HUES48 (cell line): Measurements from ENCODE around the gene TMEM132C.

Experiments used
- H3K27ac ChIP-seq: one replicate; pipeline ENCODE4 v1.7.0; 2013; ENCODE audit warnings: low read depth, low read length, inconsistent platforms
- H3K27me3 ChIP-seq: 2 replicates; pipeline ENCODE4 v1.6.1; 2013; ENCODE audit warnings: mild to moderate bottlenecking, low read length; ENCODE audit not compliant: control insufficient read depth, insufficient read depth
- H3K36me3 ChIP-seq: 2 replicates; pipeline ENCODE4 v1.6.1; 2013; ENCODE audit warnings: low read length; ENCODE audit not compliant: control insufficient read depth, insufficient read depth
- H3K4me1 ChIP-seq: 2 replicates; pipeline ENCODE4 v1.6.1; 2013; ENCODE audit warnings: mild to moderate bottlenecking, low read length; ENCODE audit not compliant: control insufficient read depth, insufficient read depth
- H3K4me3 ChIP-seq: 2 replicates; pipeline ENCODE4 v1.5.1; 2013; ENCODE audit warnings: mild to moderate bottlenecking, low read depth, low read length
- H3K9ac ChIP-seq: 2 replicates; pipeline ENCODE4 v1.6.1; 2013; ENCODE audit warnings: mild to moderate bottlenecking, low read depth, low read length, moderate library complexity
- H3K9me3 ChIP-seq: 2 replicates; pipeline ENCODE4 v1.6.1; 2013; ENCODE audit warnings: low read length; ENCODE audit not compliant: control insufficient read depth, insufficient read depth

Gene TMEM132C

DNA sequence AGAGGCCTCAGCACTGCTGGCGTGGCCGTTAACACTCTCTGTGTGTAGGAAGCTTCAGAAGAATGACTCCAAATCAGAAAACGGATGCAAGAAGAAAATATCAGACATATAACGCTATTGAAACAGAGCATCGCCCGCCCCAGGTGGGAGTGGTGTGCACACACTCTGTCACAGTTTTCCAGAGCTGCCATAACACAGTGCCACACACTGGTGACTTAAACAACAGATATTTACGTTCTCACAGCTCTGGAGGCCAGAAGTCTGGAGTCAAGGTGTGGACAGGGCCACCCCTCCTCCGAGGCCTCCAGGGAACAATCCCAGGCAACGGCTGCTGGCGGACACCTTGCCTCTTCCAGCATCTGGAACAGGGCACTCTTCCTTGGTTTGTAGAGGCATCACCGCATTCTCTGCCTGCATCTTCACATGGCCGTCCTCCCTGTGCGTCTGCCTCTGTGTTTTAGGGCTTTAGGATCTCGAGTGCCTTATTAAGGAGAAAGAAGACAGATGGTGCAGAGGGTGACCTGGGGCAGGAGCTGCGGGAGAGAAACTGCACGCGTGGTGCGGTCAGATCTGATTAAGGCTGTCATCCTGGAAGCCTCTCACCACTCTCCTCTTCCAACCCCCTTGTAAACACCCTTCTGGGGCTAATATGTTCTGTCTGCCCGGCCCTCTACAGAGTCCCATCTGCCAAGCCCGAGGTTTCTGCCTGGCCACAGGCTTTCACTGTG, 415.7 kb downstream of the TMEM132C start:
- H3K36me3 ChIP-seq = no peaks in the 10 kb centered on the region

DNA sequence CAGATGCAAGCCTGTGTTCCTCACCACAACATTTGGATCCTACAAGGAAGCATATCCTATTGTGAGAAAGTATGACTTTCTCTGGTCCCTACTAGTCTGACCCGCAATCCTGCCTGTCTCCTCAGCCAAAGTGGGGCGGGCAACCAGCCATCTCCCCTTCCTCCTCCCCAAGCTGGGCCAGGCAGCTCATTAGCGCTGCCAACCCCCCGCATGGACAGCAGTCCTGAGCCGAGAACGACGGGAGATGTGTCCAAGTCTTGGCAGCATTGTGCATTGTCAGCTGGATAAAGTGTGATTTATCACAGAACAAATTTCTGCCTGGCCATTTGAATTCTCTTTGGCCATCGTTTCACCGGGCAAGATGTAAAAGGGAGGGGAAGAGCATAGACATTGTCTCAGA, 417.4 kb downstream of the TMEM132C start:
- Histone ChIP-seq H3K27ac (no peak overlapping the region), H3K9me3 (no peaks in the 10 kb centered on the region), H3K36me3 (no peaks in the 10 kb centered on the region)

More for the DNA sequence above, 415.7 kb downstream of the TMEM132C start:
- H3K27ac ChIP-seq = no peak overlapping the region
- H3K27me3 ChIP-seq = no peaks in the 10 kb centered on the region
- H3K4me3 ChIP-seq = no peak overlapping the region
- no peaks in the 10 kb centered on the region for H3K4me1 ChIP-seq
- H3K9me3 ChIP-seq = no peaks in the 10 kb centered on the region
- H3K9ac ChIP-seq = no peak overlapping the region

DNA sequence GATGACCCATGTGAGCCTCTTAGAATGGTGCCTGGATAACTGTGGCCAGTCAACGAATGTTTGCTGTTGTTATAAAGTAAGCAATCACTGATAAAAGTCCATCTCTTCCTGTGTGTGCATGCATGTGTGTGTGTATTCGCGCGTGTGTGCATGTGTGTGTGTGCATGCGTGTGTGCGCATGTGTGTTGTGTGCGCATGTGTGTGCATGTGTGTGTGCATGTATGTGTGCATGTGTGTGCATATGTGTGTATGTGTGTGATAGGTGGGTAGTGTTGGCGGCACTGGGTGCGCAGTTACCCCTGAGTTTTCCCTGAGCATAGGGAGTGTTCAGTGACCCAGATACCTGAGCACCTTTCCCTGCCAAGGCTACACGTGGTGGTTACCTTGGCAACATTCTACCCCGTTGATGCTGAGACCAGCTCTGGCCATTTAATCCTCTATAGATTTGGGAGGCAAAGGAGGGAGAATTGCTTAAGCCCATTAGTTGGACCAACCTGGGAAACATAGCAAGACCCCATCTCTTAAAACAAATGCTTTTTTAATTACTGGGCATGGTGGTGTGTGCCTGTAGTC, 419.0 kb downstream of the TMEM132C start:
- no peaks in the 10 kb centered on the region for H3K4me1 ChIP-seq
- no peak overlapping the region for H3K27ac ChIP-seq
- H3K9ac ChIP-seq = no peak overlapping the region
- H3K4me3 ChIP-seq = no peak overlapping the region
- no peaks in the 10 kb centered on the region for H3K9me3 ChIP-seq
- H3K27me3 ChIP-seq = no peaks in the 10 kb centered on the region
- no peaks in the 10 kb centered on the region for H3K36me3 ChIP-seq

More for the DNA sequence above, 417.4 kb downstream of the TMEM132C start:
- no peak overlapping the region for H3K4me3 ChIP-seq
- H3K9ac ChIP-seq = no peak overlapping the region
- H3K27me3 ChIP-seq = no peaks in the 10 kb centered on the region
- no peaks in the 10 kb centered on the region for H3K4me1 ChIP-seq

DNA sequence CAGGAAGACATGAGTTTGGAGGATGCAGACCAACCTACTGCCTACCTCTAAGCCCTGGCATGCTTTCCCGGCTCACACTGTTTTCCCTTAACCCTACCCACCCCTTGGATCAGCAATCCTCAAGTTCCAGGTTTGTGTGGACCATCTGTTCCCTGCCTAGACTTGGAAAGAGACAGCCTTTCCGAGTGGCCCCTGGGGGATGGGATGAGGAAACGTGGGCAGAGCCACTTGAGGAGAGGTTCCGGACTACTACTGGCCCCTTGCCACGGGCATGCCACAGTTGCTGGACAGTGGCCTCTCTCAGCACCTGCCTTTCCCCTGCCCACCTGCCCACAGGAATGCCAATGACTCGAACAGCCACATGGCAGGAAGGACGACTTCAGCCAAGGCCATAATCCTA, 420.9 kb downstream of the TMEM132C start:
- no peaks in the 10 kb centered on the region for H3K4me1 ChIP-seq
- H3K9ac ChIP-seq = no peak overlapping the region
- H3K4me3 ChIP-seq = no peak overlapping the region
- H3K36me3 ChIP-seq = no peaks in the 10 kb centered on the region
- no peaks in the 10 kb centered on the region for H3K27me3 ChIP-seq
- H3K27ac ChIP-seq = no peak overlapping the region
- no peaks in the 10 kb centered on the region for H3K9me3 ChIP-seq

- no peaks in the 10 kb centered on the region for H3K9me3 ChIP-seq
- H3K27ac ChIP-seq = no peak overlapping the region
- no peak overlapping the region for H3K9ac ChIP-seq
- H3K4me1 ChIP-seq = no peaks in the 10 kb centered on the region
- no peak overlapping the region for H3K4me3 ChIP-seq
- H3K27me3 ChIP-seq = no peaks in the 10 kb centered on the region
- no peaks in the 10 kb centered on the region for H3K36me3 ChIP-seq
Observed at GRCh38 chr12:128690641-128691040, 423.7 kb downstream of the TMEM132C start.

DNA sequence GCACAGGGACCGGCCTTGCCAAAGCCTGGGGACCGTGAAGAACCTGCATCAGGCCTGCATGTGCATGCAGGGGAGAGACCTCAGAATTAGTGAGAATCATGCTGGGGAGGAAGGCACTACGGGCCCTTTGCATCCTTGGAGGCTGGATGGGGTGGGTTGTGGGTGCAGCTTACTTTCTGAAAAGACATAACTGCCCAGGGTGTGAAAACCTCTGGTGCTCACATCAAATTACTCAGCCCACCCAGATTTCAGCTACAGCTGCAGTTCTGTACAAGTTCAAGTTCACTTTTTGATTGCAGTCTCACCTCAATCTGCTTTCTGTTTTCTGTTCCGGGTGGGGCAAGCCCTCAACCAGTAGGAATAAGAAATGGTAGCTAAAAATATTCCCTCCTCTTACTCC, 426.1 kb downstream of the TMEM132C start:
- H3K4me1 ChIP-seq = no peaks in the 10 kb centered on the region
- no peak overlapping the region for H3K9ac ChIP-seq
- no peaks in the 10 kb centered on the region for H3K36me3 ChIP-seq
- H3K4me3 ChIP-seq = no peak overlapping the region
- H3K9me3 ChIP-seq = no peaks in the 10 kb centered on the region
- H3K27me3 ChIP-seq = no peaks in the 10 kb centered on the region
- no peak overlapping the region for H3K27ac ChIP-seq

GRCh38 chr12:128693771-128694170, 426.8 kb downstream of the TMEM132C start:
- Histone ChIP-seq H3K9me3 (no peaks in the 10 kb centered on the region), H3K36me3 (no peaks in the 10 kb centered on the region), H3K9ac (no peak overlapping the region), H3K27ac (no peak overlapping the region), H3K4me3 (no peak overlapping the region), H3K4me1 (no peaks in the 10 kb centered on the region), H3K27me3 (no peaks in the 10 kb centered on the region)

DNA sequence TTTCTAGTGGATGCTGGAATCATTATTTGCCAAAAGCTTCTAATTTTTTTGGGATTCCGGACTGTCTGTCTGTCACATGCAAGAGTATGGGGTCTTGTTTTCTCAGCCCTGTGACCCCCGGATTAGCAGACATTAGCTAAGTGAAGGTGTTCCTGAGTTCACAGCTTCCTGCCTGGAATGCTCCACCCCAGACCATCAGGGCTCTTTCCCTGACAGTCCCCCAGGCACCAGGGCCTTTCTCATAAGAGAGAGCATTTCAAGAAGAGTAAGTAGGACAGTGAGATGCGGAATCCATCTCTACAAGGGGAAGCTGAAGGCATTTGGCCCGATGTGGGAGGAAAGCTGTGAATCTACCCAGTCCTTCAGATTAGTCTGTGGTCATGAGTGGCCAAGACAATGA, 427.5 kb downstream of the TMEM132C start:
- Histone ChIP-seq H3K27ac (no peak overlapping the region), H3K27me3 (no peaks in the 10 kb centered on the region), H3K4me3 (no peak overlapping the region)

GRCh38 chr12:128695697-128696096, 428.7 kb downstream of the TMEM132C start:
- Histone ChIP-seq H3K4me1 (no peaks in the 10 kb centered on the region), H3K27me3 (no peaks in the 10 kb centered on the region), H3K27ac (no peak overlapping the region), H3K9me3 (no peaks in the 10 kb centered on the region), H3K4me3 (no peak overlapping the region), H3K36me3 (no peaks in the 10 kb centered on the region), H3K9ac (no peak overlapping the region)

More for the DNA sequence above, 427.5 kb downstream of the TMEM132C start:
- no peaks in the 10 kb centered on the region for H3K9me3 ChIP-seq
- H3K4me1 ChIP-seq = no peaks in the 10 kb centered on the region
- H3K9ac ChIP-seq = no peak overlapping the region
- no peaks in the 10 kb centered on the region for H3K36me3 ChIP-seq

DNA sequence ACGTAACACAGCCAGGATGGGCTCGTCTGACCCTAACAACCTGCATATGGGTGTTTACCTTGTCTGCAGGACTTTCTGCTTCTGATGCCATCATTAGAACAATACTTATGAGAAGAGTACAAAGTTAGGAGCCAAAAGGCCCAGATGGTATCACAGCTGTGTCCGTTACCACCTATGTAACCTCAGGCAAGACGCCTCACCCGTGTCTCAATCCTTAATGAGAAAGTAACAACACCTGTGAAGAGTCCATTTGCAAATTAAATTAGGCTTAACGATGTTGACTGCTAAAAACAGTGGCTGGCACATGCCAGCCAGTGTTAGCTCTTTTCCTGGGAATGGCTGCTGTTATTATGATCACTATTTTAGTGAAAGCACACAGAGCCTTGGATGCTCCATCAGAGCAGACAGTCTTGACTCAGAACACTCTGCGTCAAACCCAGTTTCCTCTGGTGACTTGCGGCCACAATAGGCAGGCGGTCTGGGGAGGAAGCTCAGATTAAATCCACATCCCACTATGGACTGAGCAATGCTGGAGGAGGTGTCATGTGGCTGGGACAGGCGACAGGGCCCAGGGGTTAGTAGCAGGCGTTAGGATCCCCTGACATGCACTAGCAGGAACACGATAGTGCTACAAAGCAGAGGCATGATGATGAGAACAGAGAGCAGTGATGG, 431.5 kb downstream of the TMEM132C start:
- no peak overlapping the region for H3K9ac ChIP-seq
- no peaks in the 10 kb centered on the region for H3K36me3 ChIP-seq
- no peaks in the 10 kb centered on the region for H3K27me3 ChIP-seq
- no peaks in the 10 kb centered on the region for H3K9me3 ChIP-seq
- no peak overlapping the region for H3K27ac ChIP-seq
- H3K4me3 ChIP-seq = no peak overlapping the region
- H3K4me1 ChIP-seq = peaks cover 4% of the 10 kb centered on the region; the same call in 1 of the 2 replicates

GRCh38 chr12:128699106-128699505, 432.1 kb downstream of the TMEM132C start:
- peaks cover 4% of the 10 kb centered on the region; the same call in 1 of the 2 replicates for H3K4me1 ChIP-seq
- no peak overlapping the region for H3K4me3 ChIP-seq
- H3K27me3 ChIP-seq = no peaks in the 10 kb centered on the region
- H3K36me3 ChIP-seq = no peaks in the 10 kb centered on the region
- no peaks in the 10 kb centered on the region for H3K9me3 ChIP-seq
- H3K27ac ChIP-seq = no peak overlapping the region
- H3K9ac ChIP-seq = no peak overlapping the region
